NCI-H2081 treated with DMSO at 0.1 percent for 48 hours (cell line): ENCODE measurements around the gene KCTD10.

Experiments used
- DNase-seq: peaks from one replicate; lab custom pipeline; 2025; lab: John Stamatoyannopoulos, UW

Gene KCTD10

GRCh38 chr12:109473006-109473405, 4.1 kb downstream of the KCTD10 start:
- no peak for DNase-seq

DNA sequence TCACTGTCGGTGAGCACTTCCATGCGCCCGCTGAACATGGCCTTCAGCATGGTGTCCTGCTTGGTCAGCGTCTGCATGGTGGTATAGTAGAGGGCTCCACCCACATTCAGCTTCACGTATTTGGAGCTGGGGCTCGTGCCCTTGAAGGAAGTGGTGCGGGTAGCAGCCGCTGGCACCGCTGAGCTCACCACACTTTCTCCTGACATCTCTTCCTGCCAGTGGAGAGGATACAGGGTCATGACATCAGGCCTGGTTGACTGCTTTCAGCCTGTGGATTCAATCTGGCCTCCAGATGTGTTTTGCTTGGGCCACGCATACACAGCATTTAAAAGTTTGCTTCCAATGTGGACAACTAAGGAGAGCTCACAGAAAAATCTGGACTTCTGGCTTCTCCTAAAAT, 7.6 kb downstream of the KCTD10 start:
- DNase-seq = no peak

DNA sequence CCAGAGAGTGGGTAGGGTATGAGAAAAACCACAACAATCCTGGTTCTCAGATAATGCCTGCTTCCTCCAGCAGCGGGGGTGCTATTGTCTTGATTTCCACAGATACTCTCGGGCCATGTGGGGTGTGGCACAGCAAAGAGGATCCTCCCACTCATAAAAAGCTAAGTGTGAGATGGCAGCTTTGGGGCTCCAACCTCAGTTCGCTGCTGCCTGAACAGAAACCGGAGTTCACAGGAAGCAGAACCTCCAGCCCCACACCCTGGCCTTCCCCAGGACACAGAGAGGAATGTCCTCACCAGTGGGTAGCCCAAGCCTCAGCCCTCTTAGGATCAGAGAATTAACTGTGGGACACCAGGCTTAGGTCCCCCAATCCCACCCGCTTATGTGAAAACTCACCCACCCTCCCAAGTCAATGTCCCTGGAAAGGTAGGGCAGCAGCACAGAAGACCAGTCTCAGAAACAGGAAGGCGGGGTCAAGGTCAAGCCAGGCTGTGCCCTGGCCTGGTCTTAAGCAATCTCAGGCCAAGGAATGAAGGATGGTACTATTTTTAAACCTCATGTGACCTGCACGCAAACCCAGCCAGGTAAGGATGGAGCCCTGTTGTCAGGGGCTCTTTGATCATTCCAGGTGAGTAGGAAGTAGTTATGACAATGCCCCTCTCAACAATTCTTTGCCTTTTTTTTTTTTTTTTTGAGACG, 9.0 kb downstream of the KCTD10 start:
- no peak for DNase-seq

DNA sequence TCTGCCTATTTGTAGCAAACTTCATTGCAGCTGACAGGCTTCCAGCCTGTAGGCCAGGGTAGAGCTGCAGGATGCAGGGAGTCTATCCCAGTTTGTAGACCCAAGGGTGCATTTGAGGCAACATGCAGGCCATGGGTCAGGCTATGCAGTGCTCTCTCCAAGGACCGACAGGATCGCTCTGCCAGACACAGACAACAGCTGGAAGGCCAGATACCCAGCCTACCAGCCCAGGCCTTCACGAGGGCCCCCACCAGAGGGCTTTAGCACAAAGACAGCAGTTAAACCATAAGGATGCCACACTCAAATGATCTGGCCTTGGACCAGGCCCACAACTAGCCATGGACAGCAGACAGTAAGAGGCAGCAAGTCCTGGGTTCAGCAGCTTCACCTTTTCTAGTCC, 10.3 kb downstream of the KCTD10 start:
- DNase-seq = no peak

- DNase-seq = no peak
Observed at GRCh38 chr12:109466305-109466704, 10.8 kb downstream of the KCTD10 start.

DNA sequence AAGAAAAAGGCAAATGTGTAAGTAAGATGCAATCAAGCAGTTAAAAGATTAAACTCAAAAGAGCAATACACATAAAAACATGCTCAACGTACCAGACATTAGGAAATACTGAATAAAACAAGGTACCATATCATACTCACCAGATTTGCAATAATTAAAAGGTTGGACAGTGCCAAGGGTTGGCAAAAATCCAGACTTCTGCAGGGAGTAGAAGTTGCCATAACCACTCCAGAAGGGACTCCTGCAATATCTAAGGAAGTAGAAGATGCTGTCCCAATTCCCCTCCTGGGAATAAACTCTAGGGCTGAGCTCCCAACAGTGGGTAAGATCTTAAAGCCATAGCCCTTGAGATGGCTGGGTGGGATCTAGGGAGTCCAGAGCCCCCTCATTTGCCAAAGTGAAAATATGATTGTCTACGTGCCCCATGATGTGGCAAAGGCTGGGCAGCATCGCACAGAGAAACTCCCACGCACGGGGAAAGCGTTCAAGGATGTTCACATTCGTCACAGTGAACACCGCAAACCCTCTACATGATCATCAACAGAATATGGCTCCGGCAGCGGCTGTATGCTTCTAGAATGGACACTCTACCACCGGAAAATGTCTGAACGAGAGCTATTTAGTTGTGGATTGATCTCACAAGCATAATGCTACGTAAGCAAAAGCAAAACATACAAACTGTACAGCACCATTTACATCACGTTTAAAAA, 12.3 kb downstream of the KCTD10 start:
- no peak for DNase-seq

GRCh38 chr12:109463756-109464155, 13.3 kb downstream of the KCTD10 start:
- DNase-seq = no peak

DNA sequence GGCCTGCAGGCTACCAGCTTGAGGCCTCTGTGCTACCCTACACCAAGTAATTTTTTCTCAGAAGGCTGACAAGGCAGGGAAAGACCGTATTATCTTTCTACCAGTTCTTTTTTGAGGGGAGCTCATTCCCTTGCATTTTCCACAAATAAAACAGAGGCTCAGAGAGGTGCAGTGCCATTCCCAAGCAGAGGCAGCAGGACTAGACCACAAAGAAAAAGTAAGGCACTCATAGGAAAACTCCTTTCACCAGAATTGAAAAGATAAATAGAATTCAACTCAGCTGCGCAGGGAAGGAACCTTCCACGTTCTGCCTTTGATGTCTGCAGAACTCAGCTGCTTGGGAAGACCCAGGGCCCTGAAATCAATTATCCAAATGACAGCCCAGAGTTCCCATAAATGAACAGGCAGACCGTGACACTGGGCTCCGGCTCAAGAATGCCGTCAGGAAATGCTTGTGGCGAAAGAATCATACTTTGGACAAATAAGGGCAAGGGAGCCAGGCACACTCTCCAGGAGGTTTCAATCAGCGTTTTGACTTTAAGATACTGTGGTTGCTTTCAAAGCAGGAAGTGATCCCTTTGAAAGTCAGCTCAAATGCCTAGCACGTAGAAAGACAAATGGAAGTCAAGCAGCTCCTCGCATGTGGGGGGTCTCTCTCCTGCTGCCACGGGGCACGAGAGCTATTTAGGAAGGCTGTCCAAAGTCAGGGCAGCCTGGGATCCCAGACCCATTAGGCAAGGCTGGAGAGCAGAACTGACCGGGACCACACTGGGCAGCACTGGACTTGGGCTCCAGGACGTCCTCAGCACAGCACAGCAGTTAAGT, 14.0 kb downstream of the KCTD10 start:
- DNase-seq = no peak

DNA sequence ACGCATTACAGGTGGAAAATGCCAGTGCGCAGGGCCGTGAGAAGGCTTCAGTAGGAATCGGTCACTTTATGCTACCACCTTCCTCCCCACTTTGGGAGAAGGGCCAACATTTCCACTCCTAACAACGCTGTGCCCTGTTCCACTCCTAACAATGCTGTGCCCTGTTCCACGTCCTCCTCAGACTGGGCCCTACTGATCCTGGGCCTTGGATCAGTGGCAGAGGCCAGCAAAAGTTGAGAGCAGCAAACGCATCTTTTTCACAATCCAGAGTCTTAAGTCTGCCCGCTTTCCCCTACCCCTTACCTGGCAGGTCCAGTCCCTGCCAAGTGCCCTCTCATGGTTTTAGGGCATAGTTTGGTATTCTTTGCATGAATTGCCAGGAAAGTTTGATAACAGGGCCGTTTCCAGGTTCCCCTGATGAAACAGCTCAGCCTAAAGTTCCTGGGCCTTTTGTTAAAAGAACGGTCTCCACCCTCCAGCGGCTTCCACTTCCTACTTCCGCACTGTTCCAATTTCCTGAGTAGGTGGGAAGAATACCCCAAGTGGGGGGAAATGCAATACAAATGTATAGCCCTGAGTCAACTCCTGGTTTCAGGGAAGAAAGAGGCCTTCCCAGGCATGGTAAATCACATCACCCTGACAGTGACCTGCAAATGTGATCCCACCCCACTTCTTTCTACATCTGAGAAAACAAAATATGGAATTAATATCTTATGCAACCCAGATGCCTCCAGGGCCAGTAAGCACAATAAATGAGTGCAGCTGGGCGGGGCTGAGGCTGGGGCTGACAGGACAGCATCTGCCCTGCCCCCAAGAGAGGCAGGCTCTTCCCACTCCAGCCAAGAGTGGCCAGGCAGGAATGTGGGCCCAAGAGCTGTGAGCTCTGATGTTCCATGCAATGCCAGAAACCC, 15.0 kb downstream of the KCTD10 start:
- no peak for DNase-seq

- DNase-seq = no peak
Observed at GRCh38 chr12:109461049-109461845, 15.9 kb downstream of the KCTD10 start.

GRCh38 chr12:109460538-109460937, 16.6 kb downstream of the KCTD10 start:
- DNase-seq = no peak

- no peak for DNase-seq
Observed at GRCh38 chr12:109459247-109459646, 17.9 kb downstream of the KCTD10 start.

- no peak for DNase-seq
Observed at GRCh38 chr12:109458771-109459208, 18.3 kb downstream of the KCTD10 start.

DNA sequence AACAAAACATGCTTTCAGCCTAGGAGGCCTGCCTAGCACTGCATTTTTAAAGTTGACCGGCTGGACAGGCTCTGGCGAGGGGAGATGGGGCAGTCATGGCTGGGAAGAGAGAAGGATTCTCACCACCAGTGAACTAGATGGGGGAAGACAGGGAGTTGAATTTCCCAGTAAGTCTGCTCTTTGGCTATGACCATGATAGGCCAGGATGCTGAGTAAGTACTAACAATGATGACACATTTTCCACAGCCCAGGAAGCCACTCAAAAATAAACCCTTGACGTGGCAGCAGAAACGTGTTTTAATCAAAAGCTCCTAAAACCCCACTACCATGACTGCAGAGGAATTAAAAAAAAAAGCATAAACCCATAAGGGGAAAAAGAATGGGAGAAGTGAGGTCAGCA, 19.0 kb downstream of the KCTD10 start:
- DNase-seq = no peak

- DNase-seq = no peak
Observed at GRCh38 chr12:109455706-109456105, 21.4 kb downstream of the KCTD10 start.

DNA sequence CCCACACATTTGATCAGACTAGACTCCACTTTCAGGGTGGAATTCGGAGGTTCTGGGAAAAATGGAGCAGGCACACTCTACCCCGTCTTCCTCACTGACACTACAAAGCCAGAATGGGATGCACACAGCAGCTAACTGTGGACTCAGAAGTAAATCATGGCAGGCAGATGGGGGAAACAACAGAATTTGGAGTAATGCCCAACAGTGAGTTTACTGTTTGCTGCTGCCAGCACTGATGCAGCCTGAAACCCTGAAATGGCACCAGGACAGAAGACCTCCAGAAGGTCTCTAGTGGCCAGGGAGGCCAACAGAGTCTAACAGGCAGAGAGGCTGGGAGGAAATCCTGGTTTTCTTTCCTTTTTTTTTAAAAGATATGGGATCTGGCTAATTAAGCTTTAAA, 24.6 kb downstream of the KCTD10 start:
- no peak for DNase-seq

DNA sequence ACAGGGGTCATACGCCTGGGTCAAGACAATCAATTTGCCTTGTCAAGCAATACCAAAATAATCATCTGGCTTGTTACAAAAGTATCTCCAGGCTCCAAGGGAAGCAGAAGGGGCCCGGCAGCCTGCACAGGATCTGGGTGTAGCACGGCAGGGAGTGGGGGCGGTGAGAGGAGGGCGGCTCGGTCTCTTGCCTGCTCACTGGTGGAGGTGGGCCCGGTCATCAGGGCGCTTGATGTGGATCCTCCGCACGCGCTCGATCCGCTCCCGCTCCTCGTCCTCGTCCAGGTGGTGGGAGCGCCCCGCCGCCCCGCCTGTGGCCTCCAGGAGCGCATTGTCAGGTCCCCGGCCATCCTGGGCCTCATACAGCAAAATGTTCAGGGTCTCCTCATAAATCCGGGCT, 25.7 kb downstream of the KCTD10 start:
- DNase-seq = no peak

- no peak for DNase-seq
Observed at GRCh38 chr12:109450980-109451379, 26.1 kb downstream of the KCTD10 start.

GRCh38 chr12:109449845-109450532, 27.1 kb downstream of the KCTD10 start:
- DNase-seq = no peak

DNA sequence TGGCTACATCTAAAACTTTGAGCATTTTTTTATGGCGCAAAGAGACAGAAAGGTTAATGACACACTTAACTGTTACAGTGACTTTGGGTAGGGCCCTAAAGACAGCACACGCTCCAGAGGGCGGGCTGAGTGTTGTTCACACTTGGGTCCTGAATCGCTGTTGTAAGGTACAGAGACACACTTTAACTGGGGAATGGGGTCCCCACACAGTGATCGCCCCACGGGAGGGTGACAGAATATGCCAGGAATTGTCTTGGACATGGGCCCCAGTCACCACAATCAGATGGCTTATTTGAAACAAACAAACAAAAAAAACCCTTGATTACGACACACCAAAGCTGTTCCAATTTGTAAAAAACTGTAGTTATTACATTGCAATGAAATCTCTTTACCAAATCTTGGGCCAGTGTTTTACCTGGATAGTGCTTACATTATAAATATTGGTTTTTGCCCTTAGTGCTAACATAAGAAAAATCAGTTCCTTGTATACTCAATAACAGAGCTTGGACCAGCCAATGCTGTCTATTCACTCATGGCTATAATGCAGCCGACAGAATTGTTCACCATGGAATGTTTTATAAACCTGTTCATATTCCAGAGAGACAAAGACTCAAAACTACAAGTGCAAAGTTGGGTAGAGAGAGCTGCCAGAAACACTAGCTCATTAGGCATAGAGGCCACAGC, 28.3 kb downstream of the KCTD10 start:
- DNase-seq = no peak
